Stimulated activated effector memory CD8-positive, alpha-beta T cell treated with anti-CD3 and anti-CD28 coated beads, Interleukin-12 subunit alpha, Interleukin-12 subunit beta, amount 100 ng/mL, for 72 hours (primary cell): Measurements from ENCODE around the gene FXYD5.

Source experiments
- ATAC-seq: fragments of 150-1000 bp; cut with Tn5 transposase; 2 replicates; pipeline ENCODE4 v1.10.0; 2021
- DNase-seq, 2 donors: peaks; one replicate each; pipeline ENCODE4 v3.0.0; 2021 to 2022; ENCODE audit warnings: low spot score in 2 of 2
- H3K27ac Mint-ChIP-seq: one replicate; pipeline ENCODE4 v1.8.0; 2022; ENCODE audit warnings: mild to moderate bottlenecking, mixed read lengths
- H3K36me3 Mint-ChIP-seq: one replicate; pipeline ENCODE4 v1.8.0; 2022; ENCODE audit warnings: mild to moderate bottlenecking, mixed read lengths
- H3K4me1 Mint-ChIP-seq: one replicate; pipeline ENCODE4 v1.8.0; 2022; ENCODE audit warnings: mixed read lengths
- H3K4me3 Mint-ChIP-seq: one replicate; pipeline ENCODE4 v1.8.0; 2022; ENCODE audit warnings: mild to moderate bottlenecking, mixed read lengths
- H3K9me3 Mint-ChIP-seq: one replicate; pipeline ENCODE4 v1.8.0; 2022; ENCODE audit warnings: mixed read lengths

Gene FXYD5

DNA sequence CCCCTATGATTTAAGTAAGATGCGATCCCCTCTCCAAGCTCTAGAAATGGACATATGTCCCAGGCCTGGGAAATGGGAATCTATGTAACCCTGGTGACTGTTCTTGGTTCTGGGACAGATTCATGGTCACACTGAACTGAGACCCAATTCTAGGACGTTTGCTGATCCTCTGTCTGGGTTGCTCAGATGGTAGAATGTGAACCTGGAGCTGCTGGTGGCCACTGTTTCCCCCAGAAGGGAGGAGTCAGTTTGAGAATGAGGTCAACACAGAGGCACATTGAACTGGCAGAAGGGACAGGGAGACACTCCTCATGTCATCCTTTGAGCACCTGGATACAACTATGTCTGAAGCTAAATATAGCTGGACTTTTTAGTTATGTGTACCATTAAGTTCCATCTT lies 44.9 kb downstream of the FXYD5 start:
- Mint-ChIP-seq H3K4me3 (no peak overlapping the region), H3K9me3 (no peaks in the 10 kb centered on the region), H3K36me3 (no peaks in the 10 kb centered on the region), H3K27ac (no peak overlapping the region), H3K4me1 (peaks cover 21% of the 10 kb centered on the region)
- no peak for DNase-seq
- ATAC-seq = no peak

DNA sequence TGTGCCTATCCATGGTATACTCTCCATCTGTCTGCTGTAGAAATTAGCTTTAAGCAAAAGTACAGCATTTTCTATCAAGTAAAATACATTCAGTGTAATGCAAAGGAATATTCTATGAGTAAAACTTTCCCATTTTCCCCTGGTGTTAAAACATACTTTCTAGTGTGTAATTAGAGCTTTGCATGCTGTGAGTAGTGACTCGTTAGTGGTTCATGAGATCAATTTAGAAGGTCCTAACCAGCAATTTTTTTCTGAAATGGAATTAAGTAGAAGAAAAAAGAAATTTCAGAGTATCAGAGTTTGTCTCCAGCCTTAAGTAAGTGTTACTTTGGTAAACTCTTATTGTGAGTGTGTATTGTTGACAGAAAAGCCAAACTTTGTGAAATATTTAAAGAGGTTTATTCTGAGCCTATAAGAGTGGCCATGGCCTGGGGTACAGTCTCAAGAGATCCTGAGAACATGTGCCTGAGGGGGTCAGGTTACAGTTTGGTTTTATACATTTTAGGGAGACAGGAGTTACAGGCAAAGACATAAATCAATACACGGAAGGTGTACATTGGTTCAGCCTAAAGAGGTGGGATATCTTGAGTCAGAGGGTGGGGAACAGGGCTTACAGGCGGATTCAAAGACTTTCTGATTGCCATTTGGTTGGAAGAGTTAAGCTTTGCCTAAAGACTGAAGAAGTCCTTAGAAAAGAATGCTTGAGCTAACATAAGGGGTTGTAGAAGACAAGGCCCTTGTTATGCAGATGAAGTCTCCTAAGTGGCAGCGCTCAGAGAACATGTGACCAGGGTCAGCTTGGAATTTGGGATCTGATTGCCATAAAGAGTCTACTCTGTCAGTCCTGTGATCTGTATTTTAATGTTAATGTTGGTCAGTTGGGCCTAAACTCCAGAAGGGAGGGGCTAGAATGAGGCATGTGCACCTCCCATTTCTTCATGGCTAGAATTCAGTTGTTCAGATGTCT lies 48.5 kb downstream of the FXYD5 start:
- H3K4me1 Mint-ChIP-seq = peaks cover 51% of the 10 kb centered on the region
- H3K9me3 Mint-ChIP-seq = no peaks in the 10 kb centered on the region
- DNase-seq = no peak
- no peak for ATAC-seq
- peak overlapping the region; percentile 86 for H3K27ac Mint-ChIP-seq
- no peaks in the 10 kb centered on the region for H3K36me3 Mint-ChIP-seq
- H3K4me3 Mint-ChIP-seq = no peak overlapping the region

DNA sequence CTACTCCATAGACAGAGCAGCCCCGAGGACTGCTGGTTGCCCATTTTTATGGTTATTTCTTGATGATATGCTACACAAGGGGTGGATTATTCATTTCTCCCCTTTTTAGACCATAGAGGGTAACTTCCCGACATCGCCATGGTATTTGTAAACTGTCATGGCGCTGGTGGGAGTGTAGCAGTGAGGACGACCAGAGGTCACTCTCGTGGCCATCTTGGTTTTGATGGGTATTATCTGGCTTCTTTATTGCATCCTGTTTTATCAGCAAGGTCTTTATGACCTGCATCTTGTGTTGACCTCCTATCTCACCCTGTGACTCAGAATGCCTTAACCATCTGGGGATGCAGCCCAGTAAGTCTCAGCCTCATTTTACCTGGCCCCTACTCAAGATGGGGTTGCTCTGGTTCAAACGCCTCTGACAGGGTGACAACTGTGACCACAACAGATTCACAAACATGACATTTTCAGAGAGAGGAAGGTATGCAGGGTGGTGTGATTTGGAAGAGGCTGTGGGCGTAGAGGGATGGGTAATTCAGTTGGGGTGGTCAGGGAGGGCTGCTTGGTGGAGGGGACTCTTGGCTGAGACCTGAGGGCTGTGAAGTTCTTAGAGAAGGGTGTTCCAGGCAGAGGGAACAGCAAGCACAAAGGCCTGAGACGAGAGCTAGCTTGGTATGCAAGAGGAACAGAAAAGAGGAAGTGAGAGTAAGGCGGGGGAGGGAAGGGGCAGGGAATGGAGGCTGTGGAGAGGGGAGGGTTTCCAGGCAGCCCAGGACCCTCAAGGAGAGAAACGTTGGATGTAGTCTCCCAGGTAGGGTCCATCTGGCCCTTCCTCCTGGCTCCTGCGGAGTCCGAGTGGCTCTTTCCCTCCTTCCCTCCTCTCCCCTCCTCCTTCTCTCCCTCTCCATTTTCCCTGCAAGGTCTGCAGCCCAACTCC lies 50.5 kb downstream of the FXYD5 start:
- Mint-ChIP-seq H3K27ac (peak overlapping the region; percentile 86), H3K4me3 (peak overlapping the region; percentile 48), H3K36me3 (no peaks in the 10 kb centered on the region), H3K4me1 (peaks cover 55% of the 10 kb centered on the region), H3K9me3 (no peaks in the 10 kb centered on the region)
- ATAC-seq (peak; percentile 70), DNase-seq (no peak)

DNA sequence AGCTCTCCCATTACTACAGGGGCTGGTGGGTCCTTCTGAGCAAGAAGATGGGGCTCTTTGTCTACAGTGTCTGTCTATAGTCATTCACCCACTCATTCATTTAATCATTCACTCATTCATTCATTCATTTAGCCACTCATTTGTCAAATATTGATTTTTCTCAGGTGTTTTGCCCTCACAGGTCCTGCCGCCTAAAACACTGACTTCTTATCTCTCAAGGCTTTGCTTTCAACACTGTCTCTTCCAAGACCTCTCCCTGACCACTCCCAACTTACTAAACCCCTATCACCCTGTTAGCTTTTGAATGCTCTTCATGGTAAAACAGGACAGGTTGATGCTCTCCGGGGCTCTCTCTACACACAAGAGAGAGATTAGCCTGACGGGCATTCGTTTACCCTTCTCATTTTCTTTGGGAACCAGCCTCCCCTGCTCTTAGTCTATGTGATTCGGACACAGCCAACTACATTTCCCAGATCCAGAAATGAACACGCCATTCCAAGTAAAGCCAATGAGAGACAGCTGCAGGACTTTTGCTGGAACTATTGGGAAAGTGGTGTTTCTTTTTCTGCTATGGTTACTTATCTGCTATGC lies 51.3 kb downstream of the FXYD5 start:
- ATAC-seq = no peak
- H3K4me3 Mint-ChIP-seq = peak overlapping the region; percentile 48
- peaks cover 59% of the 10 kb centered on the region for H3K4me1 Mint-ChIP-seq
- H3K9me3 Mint-ChIP-seq = no peaks in the 10 kb centered on the region
- peak overlapping the region; percentile 86 for H3K27ac Mint-ChIP-seq
- H3K36me3 Mint-ChIP-seq = peaks cover 3% of the 10 kb centered on the region
- no peak for DNase-seq

DNA sequence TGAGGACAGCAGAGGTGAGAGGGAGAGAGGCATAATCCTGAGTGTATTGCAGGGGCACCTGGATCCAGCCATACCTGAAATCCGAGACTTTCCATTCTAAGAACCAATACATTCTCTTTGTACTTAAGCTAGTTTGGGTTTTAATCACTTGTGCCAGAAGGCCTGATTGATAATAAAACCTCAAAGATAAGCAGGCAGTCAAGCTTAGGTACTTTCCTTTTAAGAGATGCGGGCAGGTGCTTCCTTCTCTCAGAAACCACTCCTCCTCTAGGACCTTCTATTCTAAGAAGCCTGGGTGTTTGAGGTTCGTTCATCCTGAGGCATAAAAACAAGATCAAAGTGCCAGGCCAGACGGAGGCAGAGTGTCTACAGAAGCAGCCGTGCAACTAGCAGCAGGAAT lies 51.8 kb downstream of the FXYD5 start:
- DNase-seq = peak in 1 of 2 donors; percentile 55
- Mint-ChIP-seq H3K36me3 (peaks cover 7% of the 10 kb centered on the region), H3K9me3 (no peaks in the 10 kb centered on the region), H3K4me3 (peak overlapping the region; percentile 48), H3K27ac (peak overlapping the region; percentile 86), H3K4me1 (peaks cover 64% of the 10 kb centered on the region)
- peak; percentile 60 for ATAC-seq

DNA sequence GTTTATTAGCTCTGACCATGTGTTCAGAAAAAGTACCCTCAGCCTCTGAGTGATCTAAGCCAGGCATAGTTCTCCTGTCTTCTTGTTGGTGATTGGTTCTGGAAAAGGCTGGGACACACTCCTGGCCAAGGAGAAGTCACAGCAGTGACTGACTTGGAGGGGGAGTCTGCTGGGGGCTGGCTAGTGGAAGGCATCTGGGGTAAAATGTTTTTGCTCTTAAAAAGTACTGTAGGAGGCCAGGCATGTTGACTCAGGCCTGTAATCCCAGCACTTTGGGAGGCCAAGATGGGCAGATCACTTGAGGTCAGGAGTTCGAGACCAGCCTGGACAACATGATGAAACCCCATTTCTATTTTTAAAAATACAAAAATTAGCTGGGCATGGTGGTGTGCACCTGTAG lies 52.3 kb downstream of the FXYD5 start:
- H3K9me3 Mint-ChIP-seq = no peaks in the 10 kb centered on the region
- peak overlapping the region; percentile 86 for H3K27ac Mint-ChIP-seq
- no peak for DNase-seq
- H3K4me1 Mint-ChIP-seq = peaks cover 69% of the 10 kb centered on the region
- H3K36me3 Mint-ChIP-seq = peaks cover 12% of the 10 kb centered on the region
- no peak for ATAC-seq
- peak overlapping the region; percentile 48 for H3K4me3 Mint-ChIP-seq

DNA sequence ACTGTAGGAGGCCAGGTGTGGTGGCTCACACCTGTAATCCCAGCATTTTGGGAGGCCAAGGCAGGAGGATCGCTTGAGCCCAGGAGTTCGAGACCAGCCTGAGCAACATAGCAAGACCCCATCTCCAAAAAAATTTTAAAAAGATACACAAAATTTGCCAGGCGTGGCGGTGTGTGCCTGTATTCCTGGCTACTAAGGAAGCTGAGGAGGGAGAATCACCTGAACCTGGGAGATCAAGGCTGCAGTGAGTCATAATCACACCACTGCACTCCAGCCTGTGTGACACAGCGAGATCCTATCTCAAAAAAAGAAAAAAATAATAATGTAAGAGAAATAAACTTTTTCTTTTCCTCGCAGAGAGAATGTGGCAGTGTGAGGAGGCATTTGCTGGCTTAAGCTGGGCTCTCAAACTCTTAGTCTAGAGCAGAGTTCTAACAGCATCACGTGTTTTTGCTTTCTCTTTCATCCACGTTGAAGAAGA lies 52.9 kb downstream of the FXYD5 start:
- Mint-ChIP-seq H3K27ac (peak overlapping the region; percentile 86), H3K4me3 (peak overlapping the region; percentile 48), H3K4me1 (peaks cover 74% of the 10 kb centered on the region), H3K9me3 (no peaks in the 10 kb centered on the region), H3K36me3 (peaks cover 18% of the 10 kb centered on the region)
- peak in 1 of 2 donors; percentile 43 for DNase-seq
- ATAC-seq = no peak

DNA sequence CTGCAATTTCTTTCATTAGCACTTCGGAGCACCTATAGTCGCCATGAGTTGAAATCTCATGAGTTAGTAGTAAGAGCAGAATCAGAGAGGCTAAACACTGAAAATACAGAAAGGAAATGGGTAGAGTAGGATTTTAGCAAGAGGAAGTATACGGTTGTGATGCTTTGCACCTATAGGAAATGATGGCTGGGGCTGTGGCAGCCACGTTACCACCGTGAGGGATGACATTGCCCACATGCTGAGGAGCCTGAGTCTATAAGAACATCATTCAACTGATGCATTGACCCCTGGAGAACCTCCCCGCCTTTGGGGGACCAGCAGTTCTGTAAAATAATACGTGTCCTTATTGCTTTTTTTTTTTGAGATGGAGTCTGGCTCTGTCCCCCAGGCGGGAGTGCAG lies 53.6 kb downstream of the FXYD5 start:
- DNase-seq = no peak
- Mint-ChIP-seq H3K27ac (no peak overlapping the region), H3K9me3 (no peaks in the 10 kb centered on the region), H3K4me3 (peak overlapping the region; percentile 48), H3K36me3 (peaks cover 20% of the 10 kb centered on the region), H3K4me1 (peaks cover 74% of the 10 kb centered on the region)
- no peak for ATAC-seq

DNA sequence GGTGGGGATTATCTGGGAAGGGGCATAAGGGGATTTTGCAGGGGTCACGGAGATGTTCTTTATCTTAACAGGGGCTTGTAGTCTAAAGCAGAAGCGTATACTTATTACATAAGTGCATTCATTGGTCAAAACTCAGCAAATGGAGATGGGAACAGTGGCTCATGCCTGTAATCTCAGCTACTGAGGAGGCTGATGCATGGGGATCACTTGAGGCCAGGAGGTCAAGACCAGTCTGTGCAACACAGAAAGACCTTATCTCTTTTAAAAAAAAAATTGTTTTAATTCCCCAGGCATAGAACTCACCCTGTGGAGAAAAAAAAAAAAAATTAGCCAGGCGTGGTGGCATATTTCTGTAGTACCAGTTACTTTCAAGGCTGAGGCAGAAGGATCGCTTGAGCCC lies 55.1 kb downstream of the FXYD5 start:
- H3K4me3 Mint-ChIP-seq = no peak overlapping the region
- H3K36me3 Mint-ChIP-seq = peaks cover 27% of the 10 kb centered on the region
- no peaks in the 10 kb centered on the region for H3K9me3 Mint-ChIP-seq
- peaks cover 73% of the 10 kb centered on the region for H3K4me1 Mint-ChIP-seq
- no peak overlapping the region for H3K27ac Mint-ChIP-seq
- DNase-seq = no peak
- ATAC-seq = no peak

DNA sequence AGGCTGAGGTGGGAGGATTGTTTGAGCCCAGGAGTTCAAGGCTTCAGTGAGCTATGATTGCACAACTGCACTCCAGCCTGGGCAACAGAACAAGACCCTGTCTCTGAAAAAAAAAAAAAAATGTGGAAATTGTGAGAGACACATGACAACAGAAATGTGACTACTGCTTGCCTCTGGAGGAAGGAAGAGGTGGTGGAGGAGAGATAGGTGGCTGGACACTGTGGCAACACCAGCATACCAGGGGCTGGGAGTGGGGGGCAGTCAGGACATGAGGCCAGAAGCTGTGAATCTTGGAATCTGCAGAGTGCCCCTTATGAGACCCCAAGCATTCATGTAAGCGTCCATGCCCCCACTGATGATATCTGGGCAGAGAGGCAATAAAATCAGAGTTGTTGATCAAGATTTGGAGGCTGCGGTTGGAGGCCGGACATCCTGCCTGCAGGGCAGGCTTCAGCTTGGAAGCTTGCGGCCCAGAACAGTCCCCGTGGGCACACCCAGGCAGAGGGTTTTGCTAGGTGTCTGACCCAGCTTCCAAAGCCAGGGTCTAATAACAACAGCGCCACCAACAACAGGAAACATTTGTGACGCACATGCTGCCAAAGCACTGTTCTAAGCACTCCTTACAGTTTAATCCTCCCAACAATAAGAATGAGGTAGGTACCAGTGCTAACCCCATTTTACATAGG lies 57.2 kb downstream of the FXYD5 start:
- peak overlapping the region; percentile 97 for H3K27ac Mint-ChIP-seq
- H3K4me3 Mint-ChIP-seq = peak overlapping the region; percentile 64
- ATAC-seq = peak; percentile 14
- H3K36me3 Mint-ChIP-seq = peaks cover 27% of the 10 kb centered on the region
- DNase-seq = peak; percentile 27 to 68
- peaks cover 71% of the 10 kb centered on the region for H3K4me1 Mint-ChIP-seq
- no peaks in the 10 kb centered on the region for H3K9me3 Mint-ChIP-seq

DNA sequence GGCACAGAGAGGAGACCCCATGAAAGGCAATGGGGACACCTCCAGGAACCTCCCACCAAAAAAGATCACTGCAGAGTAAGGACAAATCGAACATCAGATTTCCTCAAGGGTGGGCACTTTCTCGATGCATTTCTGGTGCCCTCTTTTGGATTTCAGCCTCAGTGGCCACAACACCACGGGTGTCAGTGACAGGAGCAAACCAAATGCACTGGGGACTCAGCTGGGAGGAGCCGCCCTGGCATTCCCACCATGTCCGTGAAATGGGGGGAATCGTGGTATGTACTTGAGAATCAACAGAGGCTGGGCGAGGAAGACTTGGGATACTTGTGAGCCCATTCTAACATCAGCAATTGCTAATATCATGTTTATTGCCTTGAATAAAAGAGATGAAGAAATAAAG lies 57.7 kb downstream of the FXYD5 start:
- H3K9me3 Mint-ChIP-seq = no peaks in the 10 kb centered on the region
- peak overlapping the region; percentile 64 for H3K4me3 Mint-ChIP-seq
- H3K27ac Mint-ChIP-seq = peak overlapping the region; percentile 97
- ATAC-seq = no peak
- peaks cover 27% of the 10 kb centered on the region for H3K36me3 Mint-ChIP-seq
- peaks cover 71% of the 10 kb centered on the region for H3K4me1 Mint-ChIP-seq
- DNase-seq = no peak

DNA sequence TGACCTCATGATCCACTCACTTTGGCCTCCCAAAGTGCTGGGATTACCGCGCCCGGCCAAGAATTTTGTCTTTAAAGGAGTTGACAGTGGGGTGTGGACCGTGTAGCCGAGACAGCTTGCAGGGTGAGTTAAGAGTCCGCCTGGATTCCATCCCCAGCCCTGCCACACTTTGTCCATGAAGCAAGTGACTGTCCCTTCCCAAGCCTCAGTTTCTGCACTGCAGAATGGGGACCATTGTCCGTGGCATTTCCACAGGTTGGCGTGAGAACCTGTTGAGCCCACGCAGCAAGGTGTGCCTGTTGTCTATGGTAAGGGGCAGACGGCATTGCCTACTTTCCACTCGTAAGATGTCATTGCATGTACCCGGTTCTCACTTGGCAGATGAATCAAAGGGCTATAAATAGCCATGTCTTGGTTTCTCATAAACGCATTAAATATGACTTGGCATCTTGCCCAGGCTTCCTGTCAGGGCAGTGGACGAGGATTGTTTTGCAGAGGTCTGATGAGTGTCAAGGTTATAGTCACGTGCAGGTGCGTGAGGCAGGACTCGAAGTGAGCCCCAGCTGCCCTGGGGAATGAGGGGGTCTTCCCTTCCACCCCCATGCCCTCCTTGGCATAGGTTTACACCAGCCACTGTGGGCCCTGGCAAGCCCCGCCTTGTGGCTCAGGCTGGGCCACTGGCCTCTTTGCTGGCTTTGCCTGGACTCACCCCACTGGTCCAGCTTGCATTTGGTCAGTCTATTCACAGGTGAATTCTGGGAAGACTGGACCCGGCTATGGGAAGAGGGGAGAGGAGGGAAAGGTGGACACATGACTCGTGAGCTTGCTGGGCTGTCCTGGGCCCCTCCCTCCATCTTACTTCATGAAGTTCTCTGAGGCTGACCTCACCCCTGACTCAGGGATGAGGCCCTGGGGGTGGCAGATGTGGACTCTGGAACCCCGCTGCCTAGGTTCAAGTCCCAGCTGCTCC lies 59.4 kb downstream of the FXYD5 start:
- H3K4me1 Mint-ChIP-seq = peaks cover 64% of the 10 kb centered on the region

DNA sequence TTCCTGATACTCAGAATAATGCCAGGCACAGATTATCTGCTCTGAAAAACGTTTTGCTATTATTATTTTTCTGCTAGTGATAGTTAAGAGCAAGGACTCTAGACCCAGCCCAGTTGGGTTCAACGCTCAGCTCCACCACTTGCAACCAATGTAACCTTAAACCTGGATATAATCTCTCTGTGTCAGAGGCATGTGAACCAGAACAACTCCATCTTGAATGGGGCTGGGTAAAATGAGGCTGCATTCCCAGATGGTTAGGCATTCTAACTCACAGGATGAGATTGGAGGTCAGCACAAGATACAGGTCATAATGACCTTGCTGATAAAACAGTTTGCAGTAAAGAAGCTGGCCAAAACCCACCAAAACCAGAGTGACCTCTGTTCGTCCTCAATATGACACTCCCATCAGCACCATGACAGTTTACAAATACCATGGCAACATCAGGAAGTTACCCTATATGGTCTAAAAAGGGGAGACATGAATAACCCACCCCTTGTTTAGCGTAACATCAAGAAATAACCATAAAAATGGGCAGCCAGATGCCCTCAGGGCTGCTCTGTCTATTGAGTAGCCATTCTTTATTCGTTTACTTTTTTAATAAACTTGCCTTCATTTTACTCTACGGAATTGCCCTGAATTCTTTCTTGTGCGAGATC lies 60.4 kb downstream of the FXYD5 start:
- ATAC-seq = no peak

More for the DNA sequence above, 59.4 kb downstream of the FXYD5 start:
- H3K36me3 Mint-ChIP-seq = peaks cover 27% of the 10 kb centered on the region
- no peaks in the 10 kb centered on the region for H3K9me3 Mint-ChIP-seq
- DNase-seq (peak; percentile 57 to 82), ATAC-seq (peak; percentile 87)
- peak overlapping the region; percentile 97 for H3K27ac Mint-ChIP-seq
- H3K4me3 Mint-ChIP-seq = peak overlapping the region; percentile 64

More for the DNA sequence above, 60.4 kb downstream of the FXYD5 start:
- H3K36me3 Mint-ChIP-seq = peaks cover 27% of the 10 kb centered on the region
- H3K4me3 Mint-ChIP-seq = no peak overlapping the region
- H3K4me1 Mint-ChIP-seq = peaks cover 64% of the 10 kb centered on the region
- DNase-seq = no peak
- peak overlapping the region; percentile 97 for H3K27ac Mint-ChIP-seq
- peaks cover 4% of the 10 kb centered on the region for H3K9me3 Mint-ChIP-seq
